Neural cell (in vitro differentiated cells): ENCODE results near the gene CEACAM21. TPM values are rescaled to one million over a fixed set of nuclear protein-coding genes. Genes with fewer than 3 reads are reported as not detected.

ENCODE experiments used
- H2AFZ ChIP-seq: fragments of 200-600, 300-800 bp; sonication (generic), shearing (Covaris generic); 2 replicates; pipeline ENCODE4 v1.6.0; 2014; ENCODE audit warnings: low read depth, mild to moderate bottlenecking, antibody characterized with exemption, low read length, moderate library complexity
- H3F3A ChIP-seq: fragments of 200-600 bp; shearing (Covaris generic); 2 replicates; pipeline ENCODE4 v1.6.1; 2016; ENCODE audit warnings: mild to moderate bottlenecking, moderate library complexity, mixed read lengths, antibody characterized with exemption, low read length; ENCODE audit not compliant: insufficient read depth, poor library complexity, severe bottlenecking
- H3K27ac ChIP-seq: fragments of 200-600, 300-800 bp; sonication (generic), shearing (Covaris generic); 2 replicates; pipeline ENCODE4 v1.5.1; 2014; ENCODE audit warnings: mild to moderate bottlenecking, low read length, moderate library complexity
- H3K27me3 ChIP-seq: fragments of 300-800, 200-600 bp; sonication (generic), shearing (Covaris generic); 2 replicates; pipeline ENCODE4 v1.6.0; 2014; ENCODE audit warnings: mild to moderate bottlenecking, low read depth, low read length, moderate library complexity; ENCODE audit not compliant: insufficient read depth
- H3K36me3 ChIP-seq: fragments of 300-800, 200-600 bp; sonication (generic), shearing (Covaris generic); 2 replicates; pipeline ENCODE4 v1.5.1; 2014; ENCODE audit warnings: mild to moderate bottlenecking, antibody characterized with exemption, low read length, moderate library complexity; ENCODE audit not compliant: insufficient read depth
- H3K4me2 ChIP-seq: fragments of 300-800, 200-600 bp; sonication (generic), shearing (Covaris generic); 2 replicates; pipeline ENCODE4 v1.6.0; 2014; ENCODE audit warnings: mild to moderate bottlenecking, low read length
- H3K4me3 ChIP-seq: fragments of 300-800, 200-600 bp; sonication (generic), shearing (Covaris generic); 2 replicates; pipeline ENCODE4 v1.5.1; 2014; ENCODE audit warnings: mild to moderate bottlenecking, low read length, moderate library complexity
- H3K79me2 ChIP-seq: fragments of 200-600 bp; shearing (Covaris generic); replicated peaks from 2 replicates; pipeline ENCODE4 v1.6.0; 2014; ENCODE audit warnings: mild to moderate bottlenecking, low read length, moderate library complexity; ENCODE audit not compliant: insufficient read depth
- H3K9ac ChIP-seq: fragments of 300-800, 200-600 bp; sonication (generic), shearing (Covaris generic); 2 replicates; pipeline ENCODE4 v1.6.1; 2016; ENCODE audit warnings: mild to moderate bottlenecking, low read length, mixed read lengths
- H3K9me2 ChIP-seq: fragments of 200-600 bp; shearing (Covaris generic); 2 replicates; pipeline ENCODE4 v1.6.1; 2016; ENCODE audit warnings: mild to moderate bottlenecking, low read length, mixed read lengths; ENCODE audit not compliant: insufficient read depth
- H3K9me3 ChIP-seq: fragments of 200-600, 300-800 bp; sonication (generic), shearing (Covaris generic); 2 replicates; pipeline ENCODE4 v1.6.1; 2016; ENCODE audit warnings: mild to moderate bottlenecking, mixed run types, low read length, moderate library complexity, mixed read lengths
- H4K20me1 ChIP-seq: fragments of 200-600 bp; shearing (Covaris generic); 2 replicates; pipeline ENCODE4 v1.6.1; 2016; ENCODE audit warnings: mild to moderate bottlenecking, mixed run types; ENCODE audit not compliant: insufficient read depth
- CTCF ChIP-seq: fragments of 450-650 bp; IDR thresholded peaks from 2 replicates; pipeline ENCODE4 v1.5.1; 2014; ENCODE audit warnings: antibody characterized with exemption, mild to moderate bottlenecking, moderate library complexity; ENCODE audit not compliant: poor library complexity, severe bottlenecking
- EP300 ChIP-seq: fragments of 450-650 bp; conservative IDR thresholded peaks from 2 replicates; pipeline ENCODE4 v1.6.1; 2014; ENCODE audit warnings: antibody characterized with exemption, mild to moderate bottlenecking, moderate library complexity; ENCODE audit not compliant: poor library complexity, severe bottlenecking
- EZH2 ChIP-seq: fragments of 200-600, 300-800 bp; shearing (Covaris generic), sonication (generic); IDR thresholded peaks from 2 replicates; pipeline ENCODE4 v1.6.1; 2014; ENCODE audit warnings: antibody characterized with exemption, low read length, borderline replicate concordance, mild to moderate bottlenecking; ENCODE audit not compliant: insufficient read depth, poor library complexity, severe bottlenecking
- MXI1 ChIP-seq: fragments of 450-650 bp; conservative IDR thresholded peaks from 2 replicates; pipeline ENCODE4 v1.6.1; 2014; ENCODE audit warnings: antibody characterized with exemption, mild to moderate bottlenecking; ENCODE audit not compliant: poor library complexity, severe bottlenecking
- POLR2AphosphoS5 ChIP-seq: IDR thresholded peaks from 2 replicates; pipeline ENCODE4 v1.6.1; 2012
- RAD21 ChIP-seq: fragments of 450-650 bp; conservative IDR thresholded peaks from 2 replicates; pipeline ENCODE4 v1.6.1; 2014; ENCODE audit warnings: antibody characterized with exemption, mild to moderate bottlenecking, moderate library complexity
- SMC3 ChIP-seq: fragments of 450-650 bp; conservative IDR thresholded peaks from 2 replicates; pipeline ENCODE4 v1.6.1; 2014; ENCODE audit warnings: antibody characterized with exemption, mild to moderate bottlenecking, moderate library complexity; ENCODE audit not compliant: poor library complexity
- TAF1 ChIP-seq: IDR thresholded peaks from 2 replicates; pipeline ENCODE4 v1.6.1; 2012; ENCODE audit warnings: low read depth
- polyA minus RNA-seq: library from RNA; depleted of rRNA, polyadenylated mRNA; stranded (reverse); fragments of >200 nt; gene quantifications from 2 replicates; pipeline ENCODE4 v1.2.3, GENCODE V29; 2014
- polyA plus RNA-seq: library from polyadenylated mRNA; depleted of rRNA; stranded (reverse); fragments of >200 nt; gene quantifications from 2 replicates; pipeline ENCODE4 v1.2.3, GENCODE V29; 2014
- TF ChIP-seq, protein P1 (sequence below): IDR thresholded peaks from 2 replicates; pipeline ENCODE4 v1.6.1; 2012; ENCODE audit warnings: borderline replicate concordance

CEACAM21 gene
- polyA plus RNA-seq (0.90 and 2.9 TPM in 2 replicates), polyA minus RNA-seq (3.4 and 4.4 TPM in 2 replicates)

GRCh38 chr19:41575998-41576397, at the start of gene CEACAM21:
Gene CEACAM21 (plus strand): TSS chr19:41576166. CDS start chr19:41576275, 109 bp downstream.
- Histone ChIP-seq H3K4me2 (no peak within 1 kb of the TSS), H3K27ac (no peak within 1 kb of the TSS), H3F3A (no peaks in the 10 kb centered on the region), H3K9me3 (no peaks in the 10 kb centered on the region), H3K4me3 (no peak within 1 kb of the TSS), H2AFZ (no peak within 1 kb of the TSS), H4K20me1 (no peaks in the 10 kb centered on the region), H3K9ac (no peak within 1 kb of the TSS), H3K9me2 (no peaks in the 10 kb centered on the region), H3K36me3 (no peaks in the 10 kb centered on the region), H3K79me2 (no peaks in the 10 kb centered on the region), H3K27me3 (no peaks in the 10 kb centered on the region)
- TF ChIP-seq, protein P1, sequence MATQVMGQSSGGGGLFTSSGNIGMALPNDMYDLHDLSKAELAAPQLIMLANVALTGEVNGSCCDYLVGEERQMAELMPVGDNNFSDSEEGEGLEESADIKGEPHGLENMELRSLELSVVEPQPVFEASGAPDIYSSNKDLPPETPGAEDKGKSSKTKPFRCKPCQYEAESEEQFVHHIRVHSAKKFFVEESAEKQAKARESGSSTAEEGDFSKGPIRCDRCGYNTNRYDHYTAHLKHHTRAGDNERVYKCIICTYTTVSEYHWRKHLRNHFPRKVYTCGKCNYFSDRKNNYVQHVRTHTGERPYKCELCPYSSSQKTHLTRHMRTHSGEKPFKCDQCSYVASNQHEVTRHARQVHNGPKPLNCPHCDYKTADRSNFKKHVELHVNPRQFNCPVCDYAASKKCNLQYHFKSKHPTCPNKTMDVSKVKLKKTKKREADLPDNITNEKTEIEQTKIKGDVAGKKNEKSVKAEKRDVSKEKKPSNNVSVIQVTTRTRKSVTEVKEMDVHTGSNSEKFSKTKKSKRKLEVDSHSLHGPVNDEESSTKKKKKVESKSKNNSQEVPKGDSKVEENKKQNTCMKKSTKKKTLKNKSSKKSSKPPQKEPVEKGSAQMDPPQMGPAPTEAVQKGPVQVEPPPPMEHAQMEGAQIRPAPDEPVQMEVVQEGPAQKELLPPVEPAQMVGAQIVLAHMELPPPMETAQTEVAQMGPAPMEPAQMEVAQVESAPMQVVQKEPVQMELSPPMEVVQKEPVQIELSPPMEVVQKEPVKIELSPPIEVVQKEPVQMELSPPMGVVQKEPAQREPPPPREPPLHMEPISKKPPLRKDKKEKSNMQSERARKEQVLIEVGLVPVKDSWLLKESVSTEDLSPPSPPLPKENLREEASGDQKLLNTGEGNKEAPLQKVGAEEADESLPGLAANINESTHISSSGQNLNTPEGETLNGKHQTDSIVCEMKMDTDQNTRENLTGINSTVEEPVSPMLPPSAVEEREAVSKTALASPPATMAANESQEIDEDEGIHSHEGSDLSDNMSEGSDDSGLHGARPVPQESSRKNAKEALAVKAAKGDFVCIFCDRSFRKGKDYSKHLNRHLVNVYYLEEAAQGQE = no peak
- TF ChIP-seq POLR2AphosphoS5 (no peak), TAF1 (no peak), SMC3 (no peak), CTCF (no peak), MXI1 (no peak), RAD21 (no peak)

- Histone ChIP-seq H3K27ac (no peak overlapping the region), H4K20me1 (no peaks in the 10 kb centered on the region), H3K27me3 (peaks cover 10% of the 10 kb centered on the region), H3K9ac (no peak overlapping the region), H3K79me2 (no peaks in the 10 kb centered on the region), H3F3A (no peaks in the 10 kb centered on the region), H3K4me3 (no peak overlapping the region), H3K4me2 (no peak overlapping the region), H3K9me2 (no peaks in the 10 kb centered on the region), H3K36me3 (no peaks in the 10 kb centered on the region), H3K9me3 (no peaks in the 10 kb centered on the region), H2AFZ (no peak overlapping the region)
- TF ChIP-seq SMC3 (no peak), POLR2AphosphoS5 (no peak), EP300 (no peak), MXI1 (no peak), EZH2 (no peak), TAF1 (no peak), CTCF (no peak), RAD21 (no peak)
- TF ChIP-seq, protein P1 = no peak
Measured at GRCh38 chr19:41527089-41527488, 48.9 kb upstream of the CEACAM21 start.
